Measurements from ENCODE around the gene TGM1. TPM values are rescaled to one million over a fixed set of nuclear protein-coding genes. Genes with fewer than 3 reads are reported as not detected.

The TGM1 gene
- total RNA-seq, 4 donors from 2014 or later, result 0.52 to 3.3 (median 1.6) TPM

GRCh38 chr14:24253936-24254335 lies 9.0 kb downstream of the TGM1 start:
- no peak for DNase-seq (ENCODE audit: extremely low spot score)
- Histone ChIP-seq H3K4me3 (no peak overlapping the region), H3K27ac (replicated peaks in 1 of 4) (no peak overlapping the region), H3K27me3 (no peaks in the 10 kb centered on the region), H3K36me3 (peaks cover 0 to 26% (median 0%) of the 10 kb centered on the region in 4 donors), H3K4me1 (peaks cover 0 to 3% (median 0%) of the 10 kb centered on the region in 4 donors), H3K9me3 (no peaks in the 10 kb centered on the region)
- TF ChIP-seq EP300 (IDR thresholded peaks at IDR 0.05), result no peak
- no peak for TF ChIP-seq POLR2A (IDR thresholded peaks at IDR 0.05; ENCODE audit: low read depth)
- TF ChIP-seq CTCF (IDR thresholded peaks at IDR 0.05), result no peak
- no peak for TF ChIP-seq POLR2AphosphoS5 (IDR thresholded peaks at IDR 0.05)
- WGBS, result 81% methylated on average over 7 of the region's 7 CpGs
- intact Hi-C loops (cut with DNase I), result no loop called here

GRCh38 chr14:24252289-24253124 lies 10.5 kb downstream of the TGM1 start:
- no peak for DNase-seq (ENCODE audit: extremely low spot score)

GRCh38 chr14:24251880-24252288 lies 11.1 kb downstream of the TGM1 start:
- peaks cover 0 to 26% (median 0%) of the 10 kb centered on the region in 4 donors for H3K36me3 ChIP-seq
- TF ChIP-seq CTCF (IDR thresholded peaks at IDR 0.05) (no peak), EP300 (IDR thresholded peaks at IDR 0.05) (no peak), POLR2A (IDR thresholded peaks at IDR 0.05; ENCODE audit: low read depth) (no peak), POLR2AphosphoS5 (IDR thresholded peaks at IDR 0.05) (no peak)
- H3K27me3 ChIP-seq, result no peaks in the 10 kb centered on the region
- H3K4me3 ChIP-seq, result no peak overlapping the region
- DNase-seq (ENCODE audit: extremely low spot score), result no peak
- intact Hi-C loops (cut with DNase I), result no loop called here
- WGBS, result 100% methylated on average over 1 of the region's 1 CpG
- H3K4me1 ChIP-seq, result no peaks in the 10 kb centered on the region
- H3K9me3 ChIP-seq, result no peaks in the 10 kb centered on the region
- no peak overlapping the region for H3K27ac ChIP-seq (replicated peaks in 1 of 4)

More at GRCh38 chr14:24252289-24253124, 10.5 kb downstream of the TGM1 start:
- intact Hi-C loops (cut with DNase I), result no loop called here
- H3K36me3 ChIP-seq, result peaks cover 0 to 26% (median 0%) of the 10 kb centered on the region in 4 donors
- 96% methylated on average over 8 of the region's 11 CpGs for WGBS
- no peak overlapping the region for H3K4me3 ChIP-seq
- no peak overlapping the region for H3K27ac ChIP-seq (replicated peaks in 1 of 4)
- TF ChIP-seq EP300 (IDR thresholded peaks at IDR 0.05), result no peak
- TF ChIP-seq CTCF (IDR thresholded peaks at IDR 0.05), result no peak
- no peak for TF ChIP-seq POLR2AphosphoS5 (IDR thresholded peaks at IDR 0.05)
- no peak for TF ChIP-seq POLR2A (IDR thresholded peaks at IDR 0.05; ENCODE audit: low read depth)
- no peaks in the 10 kb centered on the region for H3K27me3 ChIP-seq
- H3K4me1 ChIP-seq, result no peaks in the 10 kb centered on the region
- no peaks in the 10 kb centered on the region for H3K9me3 ChIP-seq

- no peak for DNase-seq (ENCODE audit: extremely low spot score)
- 58% methylated on average over 4 of the region's 4 CpGs for WGBS
- TF ChIP-seq POLR2A (IDR thresholded peaks at IDR 0.05; ENCODE audit: low read depth) (no peak), POLR2AphosphoS5 (IDR thresholded peaks at IDR 0.05) (no peak)
- H3K27ac ChIP-seq (replicated peaks in 1 of 4), result no peak overlapping the region
- H3K4me1 ChIP-seq, result no peaks in the 10 kb centered on the region
- H3K27me3 ChIP-seq, result no peaks in the 10 kb centered on the region
- intact Hi-C loops (cut with DNase I), result no loop called here
- no peak overlapping the region for H3K4me3 ChIP-seq
- peaks cover 0 to 22% (median 0%) of the 10 kb centered on the region in 4 donors for H3K36me3 ChIP-seq
- H3K9me3 ChIP-seq, result no peaks in the 10 kb centered on the region
Measured at GRCh38 chr14:24250354-24250753, 12.6 kb downstream of the TGM1 start.

- Histone ChIP-seq H3K36me3 (peaks cover 0 to 12% (median 0%) of the 10 kb centered on the region in 4 donors), H3K9me3 (no peaks in the 10 kb centered on the region), H3K27me3 (no peaks in the 10 kb centered on the region), H3K4me1 (no peaks in the 10 kb centered on the region), H3K4me3 (no peak overlapping the region), H3K27ac (replicated peaks in 1 of 4) (no peak overlapping the region)
- WGBS, result 79% methylated on average over 10 of the region's 13 CpGs
- TF ChIP-seq EP300 (IDR thresholded peaks at IDR 0.05), result no peak
- no peak for TF ChIP-seq CTCF (IDR thresholded peaks at IDR 0.05)
- no peak for TF ChIP-seq POLR2AphosphoS5 (IDR thresholded peaks at IDR 0.05)
- no peak for TF ChIP-seq POLR2A (IDR thresholded peaks at IDR 0.05; ENCODE audit: low read depth)
- no peak for DNase-seq (ENCODE audit: extremely low spot score)
- intact Hi-C loops (cut with DNase I), result no loop called here
Measured at GRCh38 chr14:24249230-24250021, 13.6 kb downstream of the TGM1 start.
